Ovary (tissue), 9 donors: ENCODE measurements around the gene WNT4. TPM values are rescaled to one million over a fixed set of nuclear protein-coding genes. Genes with fewer than 3 reads are reported as not detected.
A peak's percentile ranks its signal among the peaks of the same experiment; 100 is the strongest.

Source experiments
- DNase-seq, 5 donors: peaks; one replicate each; pipeline ENCODE4 v3.0.0-alpha.2; 2019 to 2020
- H3K27ac ChIP-seq, 2 donors: fragments of 200-600 bp; one replicate each; pipeline versions ENCODE4 v1.5.1 to v1.8.0; 2019 to 2022
- H3K27me3 ChIP-seq: fragments of 200-600 bp; one replicate; pipeline ENCODE4 v1.8.0; 2022
- H3K36me3 ChIP-seq: fragments of 200-600 bp; sonication (generic); one replicate; pipeline ENCODE4 v1.5.1; 2019
- H3K4me1 ChIP-seq: one replicate; pipeline ENCODE4 v1.8.1; 2013; ENCODE audit warnings: mild to moderate bottlenecking, moderate library complexity; ENCODE audit not compliant: insufficient read depth
- H3K4me3 ChIP-seq: fragments of 200-600 bp; sonication (generic); one replicate; pipeline ENCODE4 v1.5.1; 2017
- H3K9me3 ChIP-seq, 2 donors: fragments of 200-600 bp in 1 of 2; sonication (generic) in 1 of 2; one replicate each; pipeline versions ENCODE4 v1.5.1 to v1.8.1; 2013 to 2019; ENCODE audit warnings: mild to moderate bottlenecking in 1 of 2, moderate library complexity in 1 of 2
- CTCF ChIP-seq, 3 donors: fragments of 450-650 bp in 2 of 3; fragments of 200-600 bp in 1 of 3; IDR thresholded peaks; one replicate each; pipeline versions ENCODE4 v1.5.1 to v1.8.0; 2016 to 2022; ENCODE audit warnings: antibody characterized with exemption in 3 of 3, mild to moderate bottlenecking in 1 of 3
- EP300 ChIP-seq: sonication (generic); formaldehyde crosslinking; IDR thresholded peaks from one replicate; pipeline ENCODE4 v1.6.1; 2017; ENCODE audit warnings: antibody characterized with exemption
- POLR2A ChIP-seq: fragments of 450-650 bp; IDR thresholded peaks from one replicate; pipeline ENCODE4 v1.6.1; 2017; ENCODE audit warnings: antibody characterized with exemption, mild to moderate bottlenecking, moderate library complexity
- WGBS, 3 donors: extraction: QIAGEN DNeasy Blood & Tissue Kit in 1 of 3; methylation state at CpG; one replicate each; pipeline versions ENCODE4 v1.1.5 to v1.1.7; 2013 to 2017; 5-methylcytosine and 5-hydroxymethylcytosine counted together
- intact Hi-C, 4 donors: fragments of 100-400 bp; cut with DNase I; formaldehyde crosslinking; loops; one replicate each; pipeline versions ENCODE4 v1.11.0 to v1.15.1; 2022 to 2023
- polyA plus RNA-seq, 2 donors: library from polyadenylated mRNA; stranded (reverse); fragments of 200-250 nt in 1 of 2; fragments of 350-450 nt in 1 of 2; fragmentation: Illumina TruSeq in 1 of 2; extraction: RNeasy Lipid Tissue Mini Kit (QIAGEN cat#74804) in 1 of 2; gene quantifications; one replicate each; pipeline ENCODE4 v1.2.3, GENCODE V29; 2013 to 2014
- total RNA-seq, 7 donors: library from RNA; depleted of rRNA in 2 of 7; stranded (reverse); fragments of >200 nt in 2 of 7; fragmentation: NEBNext Ultra II Directional in 3 of 7; extraction: Animal tissue kit (Norgen Biotek cat#: 25700) in 3 of 7; gene quantifications; one replicate each; pipeline versions ENCODE4 v1.1.0 to v1.2.4, GENCODE V29; 2016 to 2023
- donor health status: DM: no; HTN: no; CAD: no; lungs with moderate emphysema.
- donor health status: DM: no; HTN: no; CAD: no.
- donor health status: Bipolar disorder and iron deficiency.
- donor health status: DM: yes; HTN: yes; CAD: no.
- donor health status: DM: no; HTN: no; CAD: no.
- donor health status: DM: yes; HTN: yes; CAD: no.

Gene WNT4
- total and polyA plus RNA-seq, 9 donors, result 3.7 to 125 (median 17.2) TPM

GRCh38 chr1:22122273-22123070 lies 20.4 kb downstream of the WNT4 start:
- Histone ChIP-seq H3K27me3 (no peaks in the 10 kb centered on the region), H3K4me1 (peaks cover 13% of the 10 kb centered on the region), H3K9me3 (no peaks in the 10 kb centered on the region), H3K36me3 (no peaks in the 10 kb centered on the region), H3K4me3 (no peak overlapping the region), H3K27ac (no peak overlapping the region)
- WGBS, 3 donors, result 84 to 91% (median 84%) methylated on average over 21 of the region's 21 CpGs
- intact Hi-C loops, result no loop called here
- DNase-seq, result peak in 2 of 5 donors; percentile 9 to 15
- TF ChIP-seq POLR2A (no peak), CTCF (IDR thresholded peaks at IDR 0.05) (no peak), EP300 (no peak)

DNA sequence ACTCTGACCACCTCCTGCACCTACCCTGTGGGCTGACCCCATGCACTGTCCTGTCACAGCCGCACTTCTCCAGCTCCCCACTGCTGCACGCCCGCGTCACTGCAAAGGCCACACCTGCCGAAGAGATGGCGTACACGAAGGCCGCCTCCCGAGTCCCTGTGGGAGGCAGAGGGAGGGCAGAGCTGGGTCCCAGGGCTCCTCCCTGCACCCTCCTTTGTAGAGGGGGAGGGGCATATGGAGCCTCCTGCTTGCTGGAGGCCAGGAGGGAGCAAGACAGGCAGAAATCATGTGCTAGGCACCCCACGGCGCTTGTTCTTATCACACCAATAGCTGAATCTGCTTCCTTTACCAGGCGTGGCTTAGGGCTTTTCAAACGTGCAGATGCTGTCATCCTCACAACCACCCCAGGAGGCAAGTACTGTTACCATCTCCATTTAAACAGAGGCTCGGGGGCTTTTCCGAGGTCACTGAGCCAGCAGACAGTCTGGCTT lies 21.4 kb downstream of the WNT4 start:
- H3K4me1 ChIP-seq, result peaks cover 17% of the 10 kb centered on the region
- H3K4me3 ChIP-seq, result no peak overlapping the region
- H3K27ac ChIP-seq, result no peak overlapping the region
- TF ChIP-seq CTCF (IDR thresholded peaks at IDR 0.05) (no peak), POLR2A (no peak), EP300 (no peak)
- H3K27me3 ChIP-seq, result no peaks in the 10 kb centered on the region
- intact Hi-C loops, result no loop called here
- 68 to 74% (median 68%) methylated on average over 15 of the region's 15 CpGs for WGBS, 3 donors
- H3K9me3 ChIP-seq, result no peaks in the 10 kb centered on the region
- DNase-seq, result no peak
- H3K36me3 ChIP-seq, result no peaks in the 10 kb centered on the region

DNA sequence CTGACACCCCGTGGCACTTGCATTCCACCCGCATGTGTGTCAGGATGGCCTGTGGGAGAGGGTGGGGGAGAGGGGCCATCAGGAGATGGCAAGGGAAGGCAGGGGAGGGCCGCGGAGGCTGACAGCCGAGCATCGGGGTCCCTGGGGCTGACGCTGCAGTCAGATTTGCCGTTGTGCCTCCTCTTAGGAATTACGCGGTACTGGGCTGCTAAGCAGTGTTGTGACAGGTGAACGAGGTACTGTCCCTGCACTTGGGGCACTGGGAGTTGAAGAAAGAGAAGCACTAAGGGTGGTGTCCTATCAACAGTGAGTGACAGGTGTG lies 22.5 kb downstream of the WNT4 start:
- Histone ChIP-seq H3K36me3 (no peaks in the 10 kb centered on the region), H3K9me3 (no peaks in the 10 kb centered on the region), H3K27ac (no peak overlapping the region), H3K4me1 (peaks cover 17% of the 10 kb centered on the region), H3K4me3 (no peak overlapping the region), H3K27me3 (no peaks in the 10 kb centered on the region)
- no peak for TF ChIP-seq CTCF (IDR thresholded peaks at IDR 0.05)
- TF ChIP-seq EP300, result no peak
- no peak for TF ChIP-seq POLR2A
- no peak for DNase-seq
- 69 to 78% (median 72%) methylated on average over 11 of the region's 11 CpGs for WGBS, 3 donors
- intact Hi-C loops, result no loop called here

GRCh38 chr1:22119626-22120468 lies 23.1 kb downstream of the WNT4 start:
- H3K4me1 ChIP-seq, result peaks cover 23% of the 10 kb centered on the region
- no peaks in the 10 kb centered on the region for H3K36me3 ChIP-seq
- H3K27ac ChIP-seq, result no peak overlapping the region
- DNase-seq, result peak in 2 of 5 donors; percentile 23 to 24
- TF ChIP-seq POLR2A (no peak), CTCF (IDR thresholded peaks at IDR 0.05) (no peak)
- no peaks in the 10 kb centered on the region for H3K27me3 ChIP-seq
- intact Hi-C loops, result no loop called here
- no peaks in the 10 kb centered on the region for H3K9me3 ChIP-seq
- WGBS, 3 donors, result 88 to 91% (median 89%) methylated on average over 38 to 44 of the region's 44 CpGs
- H3K4me3 ChIP-seq, result no peak overlapping the region
